KOPT-K1 (cell line): ENCODE results near the gene SELENOS.

Experiments used
- H3K27ac ChIP-seq: fragments of 200-600 bp; sonication (generic); 2 replicates; pipeline ENCODE4 v1.5.1; 2016; ENCODE audit warnings: antibody characterized with exemption, mild to moderate bottlenecking, low read depth, low read length; ENCODE audit not compliant: poor library complexity, severe bottlenecking
- H3K36me3 ChIP-seq: fragments of 200-600 bp; sonication (generic); 2 replicates; pipeline ENCODE4 v1.5.1; 2017; ENCODE audit warnings: antibody characterized with exemption, mild to moderate bottlenecking, low read length, moderate library complexity; ENCODE audit not compliant: insufficient read depth
- H3K9me3 ChIP-seq: fragments of 200-600 bp; sonication (generic); 2 replicates; pipeline ENCODE4 v1.5.1; 2017; ENCODE audit warnings: antibody characterized with exemption, low read length, mild to moderate bottlenecking; ENCODE audit not compliant: insufficient read depth, poor library complexity, severe bottlenecking

Gene SELENOS

DNA sequence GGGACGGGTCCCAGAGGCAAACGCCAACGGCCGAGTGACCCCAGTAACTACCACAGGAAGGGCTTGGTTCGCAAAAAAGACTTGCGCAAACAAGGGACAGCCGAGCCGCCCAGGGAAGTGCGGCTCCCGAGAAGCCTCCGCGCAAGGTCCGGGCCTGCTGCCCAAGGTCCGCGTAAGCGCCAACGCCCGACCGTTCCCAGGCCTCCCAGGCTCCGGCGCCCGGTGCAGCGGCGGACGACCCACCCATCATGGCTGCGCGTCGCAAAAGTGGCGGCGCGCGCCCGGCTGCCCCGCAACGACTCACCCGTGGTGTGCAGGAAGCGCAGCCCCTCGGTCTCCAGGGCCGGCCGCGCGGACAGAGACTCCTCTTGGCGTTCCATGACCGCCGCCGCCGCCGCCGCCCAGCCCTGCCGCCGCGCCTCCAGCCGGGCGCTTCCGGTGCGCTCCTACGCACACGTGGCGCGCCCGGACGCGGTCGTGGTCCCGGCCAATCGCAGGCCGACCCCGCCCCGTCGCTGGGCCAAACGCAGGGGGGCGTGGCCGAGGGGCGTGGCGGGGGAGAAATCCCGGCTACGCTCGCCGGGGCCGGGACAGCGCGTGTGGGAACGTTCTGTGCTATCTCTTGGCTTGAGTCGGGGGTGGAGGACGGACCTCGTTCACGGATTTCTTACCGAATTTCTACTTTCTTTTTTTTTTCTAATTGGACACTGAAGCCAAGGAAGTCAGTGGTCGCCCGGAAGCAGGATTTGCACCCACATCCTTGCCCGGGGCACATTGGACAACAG is at the start of gene SELENOS:
Gene SELENOS, minus strand, starts transcription at position 448 of the 785 bp plus-strand sequence. Its CDS starts 68 bp downstream, at position 380.
- Histone ChIP-seq H3K27ac (peak within 1 kb of the TSS; percentile 59), H3K36me3 (peaks cover 66% of the 10 kb centered on the region), H3K9me3 (no peaks in the 10 kb centered on the region)

DNA sequence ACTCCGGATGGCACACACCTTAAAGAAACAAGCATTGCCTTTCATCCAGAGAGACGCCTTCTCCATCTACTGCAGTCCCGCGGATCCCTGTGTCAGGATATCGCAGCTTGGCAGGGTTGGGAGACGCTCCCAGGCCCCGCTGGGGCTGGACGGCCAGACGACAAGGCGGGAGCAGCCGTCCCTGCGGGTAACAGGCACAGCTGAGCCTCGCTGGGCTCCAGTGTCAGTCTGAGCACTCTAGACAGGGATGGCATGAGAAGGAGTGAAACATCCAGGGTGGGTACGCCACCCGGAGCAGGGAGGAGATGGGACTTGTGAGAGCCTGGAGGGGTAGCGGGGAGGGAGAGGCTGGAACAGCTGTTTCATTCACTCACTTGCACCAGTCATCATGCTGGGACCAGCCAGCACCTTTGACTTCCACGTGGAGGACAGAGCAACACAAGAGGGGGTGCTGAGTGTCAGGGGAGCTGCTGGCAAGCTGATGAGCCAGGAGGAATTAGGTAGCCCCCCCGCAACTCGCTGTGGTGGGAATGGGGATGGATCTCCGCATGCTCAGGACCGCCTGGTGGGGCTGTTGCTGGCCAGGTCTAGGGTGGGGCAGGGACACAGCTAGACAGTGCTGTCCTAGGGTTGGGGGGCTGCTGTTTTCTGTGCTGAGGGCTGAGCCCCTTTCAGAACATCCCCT is 49.3 kb upstream of the SELENOS start:
- H3K9me3 ChIP-seq: no peaks in the 10 kb centered on the region
- H3K27ac ChIP-seq: no peak overlapping the region
- no peaks in the 10 kb centered on the region for H3K36me3 ChIP-seq

DNA sequence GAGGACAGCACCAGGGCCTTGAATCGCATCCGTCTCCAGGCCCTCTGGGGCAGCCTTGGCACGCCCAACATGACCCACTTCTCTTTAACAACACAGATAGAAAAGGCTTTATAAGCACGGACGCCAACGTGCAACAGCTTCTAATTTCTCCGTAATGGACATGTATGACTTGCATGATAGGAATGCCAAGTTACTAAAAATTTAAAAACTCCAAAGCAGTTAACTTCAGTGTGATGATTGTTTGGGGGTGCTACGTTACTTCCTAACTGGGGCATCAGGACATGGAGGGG is 48.7 kb upstream of the SELENOS start:
- Histone ChIP-seq H3K36me3 (no peaks in the 10 kb centered on the region), H3K9me3 (no peaks in the 10 kb centered on the region), H3K27ac (no peak overlapping the region)

DNA sequence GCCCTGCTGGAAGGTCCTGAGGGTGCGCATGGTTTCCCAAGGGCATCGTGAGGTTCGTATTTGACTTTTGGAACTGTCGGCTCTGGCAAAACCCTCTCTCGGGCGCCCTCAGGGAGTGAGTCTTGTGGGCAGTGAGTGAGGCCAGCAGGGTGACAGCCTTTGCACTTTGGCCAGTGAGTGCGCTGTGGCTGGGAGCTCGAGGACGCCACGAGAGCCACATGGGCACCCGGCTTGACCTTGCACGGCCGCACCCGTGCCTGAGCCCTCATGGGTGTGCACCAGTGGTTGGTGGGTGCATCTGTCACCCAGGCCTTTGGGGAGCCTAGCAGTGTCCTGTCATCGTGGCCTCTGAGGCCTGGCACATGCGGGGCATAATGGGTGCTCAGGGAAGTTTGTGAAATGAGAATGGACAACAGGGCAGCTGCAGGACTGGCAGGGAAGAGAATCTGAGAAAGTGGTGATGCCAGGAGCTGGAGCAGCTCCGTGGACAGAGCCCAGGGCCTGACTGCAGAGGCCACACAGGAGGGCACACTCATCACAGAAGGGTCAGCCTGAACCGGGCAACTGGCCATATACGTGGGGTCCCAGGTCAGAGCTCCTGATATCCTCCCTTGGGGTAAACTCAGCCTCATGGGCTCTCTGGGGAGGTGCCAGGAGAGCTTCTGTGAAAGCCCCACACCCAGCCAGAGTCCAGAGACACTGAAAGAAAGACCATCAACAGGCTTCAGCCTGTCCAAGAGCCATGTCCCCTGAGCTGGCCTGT is 48.2 kb upstream of the SELENOS start:
- Histone ChIP-seq H3K27ac (no peak overlapping the region), H3K9me3 (no peaks in the 10 kb centered on the region), H3K36me3 (no peaks in the 10 kb centered on the region)

GRCh38 chr15:101324524-101325177 is 47.4 kb upstream of the SELENOS start:
- Histone ChIP-seq H3K9me3 (no peaks in the 10 kb centered on the region), H3K27ac (no peak overlapping the region), H3K36me3 (no peaks in the 10 kb centered on the region)

GRCh38 chr15:101323793-101324523 is 46.7 kb upstream of the SELENOS start:
- no peak overlapping the region for H3K27ac ChIP-seq
- no peaks in the 10 kb centered on the region for H3K9me3 ChIP-seq
- no peaks in the 10 kb centered on the region for H3K36me3 ChIP-seq

- Histone ChIP-seq H3K36me3 (no peaks in the 10 kb centered on the region), H3K9me3 (no peaks in the 10 kb centered on the region), H3K27ac (no peak overlapping the region)
These were observed 45.7 kb upstream of the SELENOS start for GRCh38 chr15:101322854-101323477.

DNA sequence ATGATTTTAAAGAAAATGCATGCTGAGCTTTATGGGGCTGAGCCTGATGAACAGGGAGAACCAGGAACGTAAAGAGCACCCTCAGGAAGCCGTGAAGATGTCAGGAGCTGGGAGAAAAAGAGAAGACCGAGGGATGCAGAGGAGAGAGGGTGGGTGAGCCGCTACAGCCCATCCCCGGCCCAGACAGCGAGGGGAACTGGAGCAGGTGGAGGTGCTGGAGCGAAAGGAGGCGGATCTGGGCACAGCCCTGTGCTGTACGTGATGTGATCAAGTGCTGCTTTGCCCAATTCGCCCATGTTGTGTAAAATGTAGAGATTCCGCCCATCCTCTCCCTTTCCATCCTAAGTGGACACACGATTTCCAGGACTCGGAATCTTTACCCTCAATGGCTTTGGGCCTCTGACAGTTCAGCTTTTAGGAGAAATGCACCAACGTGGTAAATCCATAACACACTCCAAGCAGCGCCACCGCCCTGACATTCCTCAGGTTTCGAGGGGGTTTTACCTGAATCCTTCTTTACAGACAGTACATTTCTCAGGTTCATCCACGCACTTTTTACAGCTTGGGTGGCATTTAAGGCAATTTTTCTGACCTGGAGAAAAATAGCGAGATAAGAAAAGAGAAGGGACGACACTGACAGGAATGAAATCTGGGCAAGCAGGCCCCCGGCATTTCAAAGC is 44.9 kb upstream of the SELENOS start:
- H3K27ac ChIP-seq: no peak overlapping the region
- no peaks in the 10 kb centered on the region for H3K9me3 ChIP-seq
- no peaks in the 10 kb centered on the region for H3K36me3 ChIP-seq

- H3K36me3 ChIP-seq: no peaks in the 10 kb centered on the region
- H3K27ac ChIP-seq: no peak overlapping the region
- H3K9me3 ChIP-seq: no peaks in the 10 kb centered on the region
These were observed 43.3 kb upstream of the SELENOS start for GRCh38 chr15:101320501-101321052.

DNA sequence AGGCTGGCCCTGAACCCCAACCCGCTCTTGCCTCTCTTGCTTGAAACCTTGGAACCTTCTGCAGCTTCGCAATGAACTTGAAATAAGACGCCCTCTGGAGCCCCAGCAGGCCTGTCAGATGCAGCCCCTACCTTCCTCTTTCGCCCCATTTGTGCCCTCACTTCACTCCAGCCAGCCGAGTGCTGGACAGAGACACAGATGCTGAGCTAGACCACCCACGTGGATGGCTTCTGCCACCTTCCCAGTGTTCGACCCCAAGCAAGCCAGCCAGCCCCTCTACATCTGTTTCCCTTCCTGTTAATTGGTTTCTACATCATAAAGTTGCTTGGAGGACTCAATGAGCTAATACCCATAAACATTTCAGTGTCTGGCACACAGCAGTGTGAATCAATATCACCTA is 41.6 kb upstream of the SELENOS start:
- Histone ChIP-seq H3K27ac (no peak overlapping the region), H3K36me3 (no peaks in the 10 kb centered on the region), H3K9me3 (no peaks in the 10 kb centered on the region)

DNA sequence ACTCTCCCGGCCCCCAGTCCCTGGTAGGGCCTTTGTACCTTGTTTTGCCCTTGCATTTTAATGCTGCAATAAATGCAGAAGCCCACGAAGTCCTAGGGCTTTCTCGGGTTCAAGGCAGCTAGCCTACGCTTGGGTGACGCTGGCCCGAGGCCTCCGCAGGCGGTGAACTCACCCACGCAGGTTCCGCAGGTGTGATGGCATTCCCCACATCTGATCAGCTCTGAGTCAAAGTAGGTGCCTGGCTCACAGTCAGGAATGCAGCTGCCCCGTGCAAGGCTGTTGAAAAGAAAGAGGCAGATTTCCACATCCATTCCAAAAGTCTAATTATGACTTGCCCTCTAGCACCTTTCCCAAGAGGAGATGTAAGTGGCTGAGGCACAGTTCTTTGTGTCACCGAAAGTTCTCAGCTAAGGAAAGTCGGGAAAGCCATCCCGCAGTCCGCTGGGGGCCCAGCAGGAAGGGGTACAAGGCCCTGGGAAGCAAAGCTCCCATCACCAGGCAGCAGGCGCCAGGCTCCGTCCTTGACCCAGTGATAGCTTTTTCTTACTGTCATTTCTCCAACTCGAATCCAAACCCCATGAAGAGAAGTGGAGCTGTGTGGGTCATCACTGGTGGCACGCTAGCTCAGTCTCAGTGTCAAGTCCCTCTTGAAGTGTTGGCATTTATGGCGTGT is 41.0 kb upstream of the SELENOS start:
- H3K36me3 ChIP-seq: no peaks in the 10 kb centered on the region
- H3K9me3 ChIP-seq: no peaks in the 10 kb centered on the region
- no peak overlapping the region for H3K27ac ChIP-seq

DNA sequence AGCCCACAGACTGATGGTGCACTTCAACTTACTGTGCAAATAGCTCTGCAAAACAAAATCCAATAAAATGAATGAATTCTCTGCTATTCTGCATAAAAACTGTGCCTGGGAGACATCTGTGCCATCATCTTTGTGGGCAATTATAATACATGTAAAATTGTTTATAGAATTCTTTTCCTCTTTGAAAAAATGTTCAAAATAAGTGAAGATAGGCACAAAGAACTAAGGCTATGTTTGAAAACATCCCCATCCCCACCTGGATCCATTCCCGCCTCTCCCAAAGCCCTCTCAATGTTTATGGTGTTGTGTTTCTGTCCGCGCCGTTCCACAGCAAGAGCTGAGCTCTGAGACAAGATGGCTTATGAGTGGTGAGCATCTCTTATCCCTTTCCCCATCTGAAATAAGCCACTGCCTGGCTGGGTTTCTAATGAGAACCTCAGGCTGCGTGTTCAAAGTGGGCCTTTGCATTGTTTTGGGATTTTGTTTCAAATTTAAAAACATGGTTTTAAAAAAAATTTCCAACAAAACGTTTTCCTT is 40.1 kb upstream of the SELENOS start:
- Histone ChIP-seq H3K9me3 (no peaks in the 10 kb centered on the region), H3K27ac (no peak overlapping the region), H3K36me3 (no peaks in the 10 kb centered on the region)

DNA sequence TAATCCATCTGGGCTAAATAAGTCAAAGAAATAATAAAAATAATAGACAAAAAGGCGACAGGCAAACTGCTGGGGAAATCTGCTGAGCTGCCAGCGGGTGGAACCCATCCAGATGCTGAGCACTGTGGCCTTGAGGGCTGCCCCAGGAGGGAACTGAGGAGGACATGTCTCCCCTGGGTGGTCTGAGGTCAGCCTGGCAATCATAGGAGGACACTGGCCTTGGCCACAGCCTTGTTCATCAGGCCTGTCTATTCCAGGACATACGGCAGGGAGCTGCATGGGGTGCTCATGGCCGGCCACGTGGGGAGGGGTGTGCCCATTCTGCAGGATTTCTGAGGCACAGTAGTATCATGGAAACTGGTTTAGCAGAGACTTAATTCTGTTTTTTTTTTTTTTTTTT is 39.2 kb upstream of the SELENOS start:
- H3K9me3 ChIP-seq: no peaks in the 10 kb centered on the region
- H3K36me3 ChIP-seq: no peaks in the 10 kb centered on the region
- H3K27ac ChIP-seq: no peak overlapping the region
